Panc1 (cell line): ENCODE data around the gene UTRN.

Experiments used
- CTCF ChIP-seq: fragments of 450-650 bp; IDR thresholded peaks from 2 replicates; pipeline ENCODE4 v1.5.1; 2017; ENCODE audit warnings: mild to moderate bottlenecking
- TF ChIP-seq, protein P1 (sequence below), 2 experiments: IDR thresholded peaks; 2 replicates each; pipeline ENCODE4 v1.6.1; 2011 to 2012; ENCODE audit warnings: low read depth in 2 of 2, control low read depth in 1 of 2, low read length in 1 of 2, mild to moderate bottlenecking in 1 of 2, moderate library complexity in 1 of 2; ENCODE audit not compliant: insufficient read depth in 1 of 2

DNA sequence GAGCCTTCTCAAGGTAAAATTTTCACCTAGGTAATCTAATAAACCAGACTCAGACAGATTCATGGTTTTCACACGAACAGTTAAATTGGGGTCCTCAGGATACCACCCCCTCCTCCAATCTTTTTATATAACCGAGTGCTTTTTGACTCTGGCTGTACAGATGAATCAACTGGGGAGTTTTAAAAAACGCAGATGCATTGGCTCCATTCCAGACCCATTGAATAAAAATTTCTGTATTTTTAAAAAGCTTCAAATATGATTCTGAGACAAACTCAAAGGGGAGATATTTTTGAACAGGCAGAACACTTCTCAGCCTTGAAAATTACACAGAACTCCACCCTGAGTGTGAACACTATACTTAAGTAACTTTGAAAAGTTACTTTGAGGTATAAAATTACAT, 7.2 kb downstream of the UTRN start:
- TF ChIP-seq CTCF = no peak
- TF ChIP-seq, protein P1, sequence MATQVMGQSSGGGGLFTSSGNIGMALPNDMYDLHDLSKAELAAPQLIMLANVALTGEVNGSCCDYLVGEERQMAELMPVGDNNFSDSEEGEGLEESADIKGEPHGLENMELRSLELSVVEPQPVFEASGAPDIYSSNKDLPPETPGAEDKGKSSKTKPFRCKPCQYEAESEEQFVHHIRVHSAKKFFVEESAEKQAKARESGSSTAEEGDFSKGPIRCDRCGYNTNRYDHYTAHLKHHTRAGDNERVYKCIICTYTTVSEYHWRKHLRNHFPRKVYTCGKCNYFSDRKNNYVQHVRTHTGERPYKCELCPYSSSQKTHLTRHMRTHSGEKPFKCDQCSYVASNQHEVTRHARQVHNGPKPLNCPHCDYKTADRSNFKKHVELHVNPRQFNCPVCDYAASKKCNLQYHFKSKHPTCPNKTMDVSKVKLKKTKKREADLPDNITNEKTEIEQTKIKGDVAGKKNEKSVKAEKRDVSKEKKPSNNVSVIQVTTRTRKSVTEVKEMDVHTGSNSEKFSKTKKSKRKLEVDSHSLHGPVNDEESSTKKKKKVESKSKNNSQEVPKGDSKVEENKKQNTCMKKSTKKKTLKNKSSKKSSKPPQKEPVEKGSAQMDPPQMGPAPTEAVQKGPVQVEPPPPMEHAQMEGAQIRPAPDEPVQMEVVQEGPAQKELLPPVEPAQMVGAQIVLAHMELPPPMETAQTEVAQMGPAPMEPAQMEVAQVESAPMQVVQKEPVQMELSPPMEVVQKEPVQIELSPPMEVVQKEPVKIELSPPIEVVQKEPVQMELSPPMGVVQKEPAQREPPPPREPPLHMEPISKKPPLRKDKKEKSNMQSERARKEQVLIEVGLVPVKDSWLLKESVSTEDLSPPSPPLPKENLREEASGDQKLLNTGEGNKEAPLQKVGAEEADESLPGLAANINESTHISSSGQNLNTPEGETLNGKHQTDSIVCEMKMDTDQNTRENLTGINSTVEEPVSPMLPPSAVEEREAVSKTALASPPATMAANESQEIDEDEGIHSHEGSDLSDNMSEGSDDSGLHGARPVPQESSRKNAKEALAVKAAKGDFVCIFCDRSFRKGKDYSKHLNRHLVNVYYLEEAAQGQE (IDR thresholded peaks at IDR 0.05; ENCODE audit: insufficient read depth in 1 of 2, low read depth in 2 of 2, low read length in 1 of 2) = no peak
